HG03575 (cell line): Measurements from ENCODE around the gene AKAP17A.
"Not testable (repeated sequence)": the region's sequence is repeated elsewhere in the genome, so short reads cannot be mapped to it uniquely, and the experiment has no call there.

Experiments
- ATAC-seq: cut with Tn5 transposase; IDR thresholded peaks from one replicate; pipeline ENCODE4 v1.9.1; 2021; ENCODE audit not compliant: unreplicated experiment, insufficient number of reproducible peaks, low FRiP score; ENCODE audit errors: extremely low read depth

AKAP17A gene, protein sequence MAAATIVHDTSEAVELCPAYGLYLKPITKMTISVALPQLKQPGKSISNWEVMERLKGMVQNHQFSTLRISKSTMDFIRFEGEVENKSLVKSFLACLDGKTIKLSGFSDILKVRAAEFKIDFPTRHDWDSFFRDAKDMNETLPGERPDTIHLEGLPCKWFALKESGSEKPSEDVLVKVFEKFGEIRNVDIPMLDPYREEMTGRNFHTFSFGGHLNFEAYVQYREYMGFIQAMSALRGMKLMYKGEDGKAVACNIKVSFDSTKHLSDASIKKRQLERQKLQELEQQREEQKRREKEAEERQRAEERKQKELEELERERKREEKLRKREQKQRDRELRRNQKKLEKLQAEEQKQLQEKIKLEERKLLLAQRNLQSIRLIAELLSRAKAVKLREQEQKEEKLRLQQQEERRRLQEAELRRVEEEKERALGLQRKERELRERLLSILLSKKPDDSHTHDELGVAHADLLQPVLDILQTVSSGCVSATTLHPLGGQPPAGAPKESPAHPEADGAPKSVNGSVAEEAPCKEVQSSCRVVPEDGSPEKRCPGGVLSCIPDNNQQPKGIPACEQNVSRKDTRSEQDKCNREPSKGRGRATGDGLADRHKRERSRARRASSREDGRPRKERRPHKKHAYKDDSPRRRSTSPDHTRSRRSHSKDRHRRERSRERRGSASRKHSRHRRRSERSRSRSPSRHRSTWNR

DNA sequence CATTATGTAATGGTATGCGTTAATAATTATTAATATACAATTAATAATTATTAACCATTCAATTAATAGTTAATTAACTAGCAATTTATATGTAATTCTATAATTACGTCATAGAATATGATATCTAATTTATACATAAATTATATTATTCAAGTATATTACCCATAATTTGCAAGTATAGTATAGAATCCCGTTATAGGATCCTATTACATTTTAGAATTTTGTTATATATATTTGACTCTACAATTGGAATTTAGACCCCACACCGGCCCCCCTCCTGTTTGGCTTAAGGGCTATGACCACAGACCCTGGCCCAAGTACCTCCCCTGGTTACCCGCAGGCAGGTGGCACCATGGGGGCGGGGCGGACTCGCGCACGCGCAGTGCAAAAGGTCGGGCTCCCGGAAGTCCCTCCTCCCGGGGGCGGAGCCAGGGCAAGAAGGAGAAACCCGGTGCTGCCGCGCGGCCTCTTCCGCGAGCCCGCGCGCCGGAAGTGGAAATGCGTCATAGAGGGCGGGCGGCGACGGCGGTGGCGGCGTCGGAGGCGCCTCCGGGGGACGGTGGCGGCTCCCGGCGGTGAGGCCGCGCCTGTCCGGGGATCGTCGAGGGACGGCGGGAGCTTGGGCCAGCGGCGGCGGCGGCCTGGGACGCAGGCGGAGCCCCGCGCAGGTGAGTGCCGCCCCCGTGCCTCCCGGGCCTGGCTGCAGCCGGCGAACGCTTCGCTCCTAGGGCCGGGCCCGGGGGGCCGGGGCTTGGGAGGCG is at the start of gene AKAP17A:
Gene AKAP17A, plus strand, starts transcription at position 503 of the 761 bp plus-strand sequence. CDS start 1,859 bp downstream, outside the sequence.
- no peak for ATAC-seq

DNA sequence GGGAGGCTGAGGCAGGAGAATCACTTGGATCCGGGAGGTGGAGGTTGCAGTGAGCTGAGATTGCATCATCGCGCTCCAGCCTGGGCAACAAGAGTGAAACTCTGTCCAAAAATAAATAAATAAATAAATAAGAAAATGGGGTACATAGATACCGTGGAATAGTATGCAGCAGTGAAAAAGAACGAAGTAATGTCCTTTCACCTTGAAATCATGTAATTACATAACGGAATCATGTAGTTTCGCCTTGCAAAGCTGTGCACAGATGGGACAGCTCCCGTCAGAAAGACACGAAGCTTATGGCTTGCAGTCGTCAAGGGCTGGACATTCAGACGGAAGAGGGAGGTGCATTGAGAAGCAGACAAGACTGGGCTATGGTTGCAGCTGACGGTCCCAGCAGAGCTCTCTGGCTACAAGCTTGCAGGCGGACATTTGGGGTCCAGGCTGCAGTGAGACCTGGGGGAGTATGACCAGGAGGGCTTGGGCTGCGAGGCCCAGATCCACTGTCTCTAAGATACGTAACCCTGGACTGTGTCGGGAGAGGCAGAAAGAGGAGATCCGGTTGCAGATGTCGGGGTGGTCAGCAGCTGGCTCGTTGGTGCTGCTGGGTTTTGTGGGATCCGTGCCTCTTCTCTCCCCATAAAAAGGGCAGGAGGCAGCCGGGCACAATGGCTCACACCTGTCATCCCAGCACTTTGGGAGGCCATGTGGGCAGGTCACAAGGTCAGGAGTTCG is 48.2 kb upstream of the AKAP17A start:
- ATAC-seq, result no peak

DNA sequence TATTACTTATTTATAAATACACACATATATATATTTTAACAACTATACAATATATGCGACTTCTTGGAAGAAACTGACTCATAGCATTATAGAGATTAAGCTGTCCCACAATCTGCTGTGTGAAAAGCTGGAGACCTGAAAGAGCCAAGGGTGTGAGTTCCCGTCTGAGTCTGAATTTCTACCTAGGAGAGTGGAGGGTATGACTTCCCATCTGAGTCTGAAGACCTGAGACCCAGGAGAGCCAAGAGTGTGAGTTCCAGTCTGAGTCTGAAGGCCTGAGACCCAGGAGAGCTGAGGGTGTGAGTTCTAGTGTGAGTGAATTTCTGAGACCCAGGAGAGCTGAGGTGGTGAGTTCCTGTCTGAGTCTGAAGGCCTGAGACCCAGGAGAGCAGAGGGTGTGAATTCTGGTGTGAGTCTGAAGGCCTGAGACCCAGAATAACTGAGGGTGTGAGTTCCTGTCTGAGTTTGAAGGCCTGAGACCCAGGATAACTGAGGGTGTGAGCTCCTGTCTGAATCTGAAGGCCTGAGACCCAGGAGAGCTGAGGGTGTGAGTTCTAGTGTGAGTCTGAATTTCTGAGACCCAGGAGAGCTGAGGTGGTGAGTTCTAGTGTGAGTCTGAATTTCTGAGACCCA is 45.5 kb upstream of the AKAP17A start:
- ATAC-seq, result no peak

DNA sequence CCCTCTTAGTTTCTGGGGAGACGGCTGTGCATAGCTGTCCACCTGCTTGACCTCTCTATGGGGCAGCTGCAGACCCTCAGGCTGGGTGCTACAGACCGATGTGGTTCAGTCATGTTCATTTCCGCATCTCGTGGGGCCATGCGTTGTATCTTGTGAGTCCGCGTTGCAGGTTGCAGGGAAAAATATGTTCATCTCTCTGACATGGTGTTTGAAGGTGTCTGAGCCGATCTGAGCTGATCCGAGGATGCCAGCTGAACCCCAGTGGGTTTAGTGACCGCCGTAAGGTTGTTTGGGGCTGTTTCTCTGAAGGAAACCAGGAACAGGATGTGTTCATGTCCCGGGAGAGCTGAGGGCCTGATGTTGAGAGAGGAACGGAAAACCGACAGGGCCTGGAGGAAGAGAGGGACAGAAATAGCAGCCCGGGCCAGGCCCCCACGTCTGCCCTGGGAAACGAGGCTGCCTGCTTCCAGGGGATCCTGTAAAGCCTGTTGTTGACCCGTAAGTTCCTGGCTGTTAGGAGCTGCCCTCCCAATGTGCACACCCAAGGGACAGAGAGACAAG is 44.6 kb upstream of the AKAP17A start:
- ATAC-seq, result no peak

DNA sequence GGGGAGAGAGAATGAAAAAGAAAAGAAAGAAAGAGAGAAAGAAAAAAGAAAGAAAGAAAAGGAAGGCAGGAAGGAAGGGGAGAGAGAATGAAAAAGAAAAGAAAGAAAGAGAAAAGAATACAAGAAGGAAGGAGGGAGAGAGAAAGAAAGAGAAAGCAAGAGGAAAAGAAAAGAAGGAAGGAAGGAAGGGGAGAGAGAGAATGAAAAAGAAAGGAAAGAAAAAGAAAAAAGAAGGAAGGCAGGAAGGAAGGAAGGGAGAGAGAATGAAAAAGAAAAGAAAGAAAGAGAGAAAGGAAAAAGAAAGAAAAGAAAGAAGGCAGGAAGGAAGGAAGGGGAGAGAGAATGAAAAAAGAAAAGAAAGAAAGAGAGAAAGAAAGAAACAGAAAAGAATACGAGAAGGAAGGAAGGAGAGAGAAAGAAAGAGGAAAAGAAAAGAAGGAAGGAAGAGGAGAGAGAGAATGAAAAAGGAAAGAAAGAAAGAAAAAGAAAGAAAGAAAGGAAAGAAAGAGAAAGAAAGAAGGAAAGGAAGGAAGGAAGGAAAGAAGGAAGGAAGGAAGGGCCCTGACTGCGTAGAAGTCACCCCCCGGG is 39.4 kb upstream of the AKAP17A start:
- no peak for ATAC-seq

DNA sequence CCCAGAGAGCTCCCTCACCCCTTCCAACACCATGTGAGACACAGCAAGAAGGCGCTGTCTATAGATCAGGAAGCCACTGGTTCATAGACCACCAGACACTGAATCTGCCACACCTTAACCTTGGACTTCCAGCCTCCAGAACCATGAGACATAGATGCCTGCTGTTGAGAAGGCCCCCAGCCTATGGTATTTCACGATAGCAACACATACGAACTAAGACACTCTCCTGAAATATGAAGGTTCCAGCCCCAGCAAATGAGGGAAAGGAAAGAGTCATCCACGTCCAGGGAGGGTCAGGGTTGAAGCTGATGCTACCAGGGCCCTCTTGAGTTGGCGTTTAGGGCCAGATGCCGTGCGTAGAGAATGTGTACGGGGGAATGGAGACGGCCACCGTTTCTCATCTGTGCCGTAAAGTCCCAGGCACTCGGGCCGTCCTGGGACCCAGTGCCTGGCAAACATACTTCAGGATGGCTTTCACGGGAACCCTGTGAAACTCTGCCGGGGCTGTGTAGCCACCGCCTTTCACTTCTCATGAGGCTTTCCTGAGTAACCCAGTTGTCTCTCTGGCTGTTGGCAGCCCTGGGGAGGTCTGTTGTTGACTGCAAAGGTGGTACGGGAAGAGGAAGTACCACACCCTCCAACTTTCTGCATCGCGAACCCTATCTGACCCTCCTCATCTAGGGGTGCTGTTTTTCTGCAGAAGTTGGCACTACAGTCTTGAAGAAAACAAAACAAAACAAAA is 36.8 kb upstream of the AKAP17A start:
- no peak for ATAC-seq

DNA sequence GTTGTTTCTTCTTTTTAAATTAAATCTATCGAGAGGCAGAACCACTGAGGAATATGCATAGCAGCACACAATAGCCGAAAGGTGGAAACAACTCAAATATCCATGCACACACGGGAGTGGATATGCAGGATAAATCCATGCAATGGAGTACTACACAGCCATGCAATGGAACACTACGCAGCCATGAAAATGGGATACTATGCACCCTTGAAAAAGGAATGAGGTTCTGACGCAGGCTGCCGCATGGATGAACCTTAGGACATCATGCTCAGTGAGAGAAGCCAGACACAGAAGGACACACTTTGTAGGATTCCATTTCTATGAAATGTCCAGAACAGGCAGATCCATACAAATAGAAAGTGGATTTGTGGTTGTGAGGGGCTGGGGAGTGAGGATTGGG is 36.0 kb upstream of the AKAP17A start:
- no peak for ATAC-seq

DNA sequence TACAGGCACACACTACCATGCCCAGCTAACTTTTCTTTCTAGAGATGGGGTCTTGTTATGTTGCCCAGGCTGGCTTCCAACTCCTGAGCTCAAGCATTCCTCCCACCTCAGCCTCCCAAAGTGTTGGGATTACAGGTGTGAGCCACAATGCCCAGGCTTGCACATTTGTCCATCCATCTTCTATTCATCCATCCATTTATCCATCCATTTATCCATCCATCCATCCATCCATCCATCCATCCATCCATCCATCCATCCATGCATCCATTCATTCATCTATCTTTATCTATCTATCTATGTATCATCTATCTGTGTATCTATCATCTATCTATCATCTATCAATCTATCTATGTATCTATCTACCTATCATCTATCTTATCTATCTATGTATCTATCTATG is 34.0 kb upstream of the AKAP17A start:
- ATAC-seq, result not testable (repeated sequence)

DNA sequence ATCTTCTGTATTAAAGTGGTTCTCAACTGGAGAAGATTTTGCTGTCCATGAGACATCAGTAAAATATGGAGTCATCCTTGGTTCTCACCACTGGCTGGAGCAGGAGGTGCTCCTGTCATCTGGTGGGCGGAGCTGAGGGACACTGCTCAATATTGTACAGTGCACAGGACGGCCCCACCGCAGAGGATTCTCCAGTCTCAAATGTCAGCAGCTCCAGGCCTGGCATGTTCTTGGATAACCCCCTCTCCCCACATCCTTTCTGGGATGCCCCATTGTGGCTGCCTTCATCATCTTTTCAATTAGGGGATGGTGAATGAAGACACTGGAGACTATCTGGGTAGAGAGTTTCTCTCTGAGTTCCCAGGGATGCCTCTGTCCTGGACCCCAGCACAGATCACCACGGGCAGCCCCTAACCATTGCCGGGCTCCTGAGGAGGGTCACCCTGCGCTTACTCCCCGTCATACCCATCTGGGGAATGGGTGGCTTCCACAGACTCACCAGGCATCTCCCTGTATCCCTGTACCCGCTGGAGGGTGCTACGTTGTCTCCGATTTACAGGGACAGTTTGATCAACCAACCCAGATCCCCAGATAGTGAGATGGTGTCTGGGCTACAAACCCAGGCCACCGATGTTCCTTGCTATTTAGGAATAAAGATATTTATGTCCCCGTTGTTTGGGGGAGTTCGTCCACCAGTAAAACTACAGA is 32.5 kb upstream of the AKAP17A start:
- ATAC-seq, result no peak

DNA sequence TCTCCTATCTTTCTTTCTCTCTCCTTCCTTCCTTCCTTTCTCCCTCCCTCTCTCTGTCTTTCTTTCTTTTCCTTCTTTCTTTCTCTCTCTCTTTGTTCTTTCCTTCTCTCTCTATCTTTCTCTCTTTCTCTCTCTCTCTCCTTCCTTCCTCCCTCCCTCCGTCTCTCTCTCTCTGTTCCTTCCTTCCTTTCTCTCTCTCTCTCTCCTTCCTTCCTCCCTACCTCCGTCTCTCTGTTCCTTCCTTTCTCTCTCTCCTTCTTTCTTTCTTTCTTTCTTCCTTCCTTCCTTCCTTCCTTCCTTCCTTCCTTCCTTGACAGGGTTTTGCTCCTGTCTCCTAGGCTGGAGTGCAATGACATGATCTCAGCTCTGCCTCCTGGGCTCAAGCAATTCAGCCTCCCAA is 30.2 kb upstream of the AKAP17A start:
- ATAC-seq, result no peak

DNA sequence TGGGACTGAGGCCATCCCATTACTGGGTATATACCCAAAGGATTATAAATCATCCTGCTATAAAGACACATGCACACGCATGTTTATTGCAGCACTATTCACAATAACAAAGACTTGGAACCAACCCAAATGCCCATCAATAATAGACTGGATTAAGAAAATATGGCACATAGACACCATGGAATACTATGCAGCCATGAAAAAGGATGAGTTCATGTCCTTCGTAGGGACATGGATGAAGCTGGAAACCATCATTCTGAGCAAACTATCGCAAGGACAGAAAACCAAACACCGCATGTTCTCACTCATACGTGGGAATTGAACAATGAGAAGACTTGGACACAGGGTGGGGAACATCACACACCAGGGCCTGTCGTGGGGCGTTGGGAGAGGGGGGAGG is 27.3 kb upstream of the AKAP17A start:
- not testable (repeated sequence) for ATAC-seq

DNA sequence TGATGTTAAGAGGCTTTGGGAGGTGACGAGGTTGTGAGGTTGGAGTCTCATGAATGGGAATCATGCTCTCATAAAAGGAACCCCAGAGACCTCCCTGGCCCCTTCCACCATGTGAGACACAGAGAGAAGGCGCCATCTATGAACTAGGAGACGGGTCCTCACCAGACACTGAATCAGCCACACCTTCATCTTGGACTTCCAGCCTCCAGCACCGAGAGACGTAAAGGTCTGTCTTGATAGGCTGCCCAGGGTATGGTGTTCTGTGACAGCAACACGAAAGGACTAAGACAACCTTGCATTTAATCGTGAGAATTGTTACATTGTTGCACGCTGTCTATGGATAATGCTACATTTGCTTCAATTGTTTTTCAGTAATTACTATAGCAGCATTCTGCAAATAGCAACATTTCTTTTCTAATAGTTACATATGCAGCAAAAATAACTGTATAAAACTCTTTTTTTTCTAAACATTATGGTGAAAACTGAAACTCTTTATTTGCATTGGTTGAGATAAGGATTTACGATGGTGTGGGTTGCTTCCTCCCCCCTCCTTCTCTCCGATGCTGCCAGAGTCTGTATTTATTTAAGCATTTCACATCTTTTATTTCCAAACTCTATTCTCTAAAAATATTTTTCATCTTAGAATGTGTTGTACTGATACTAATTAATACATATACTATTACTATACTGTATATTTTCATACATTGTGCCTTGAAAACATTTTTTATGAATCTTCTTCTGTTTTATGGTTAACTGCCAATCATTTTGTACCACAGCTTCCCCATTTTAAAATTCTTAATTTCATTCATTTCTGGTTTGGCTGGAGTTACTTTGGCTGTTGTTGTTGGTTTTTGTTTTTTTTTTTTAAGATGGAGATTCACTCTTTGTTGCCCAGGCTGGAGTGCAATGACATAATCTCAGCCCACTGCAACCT is 26.4 kb upstream of the AKAP17A start:
- ATAC-seq, result no peak

DNA sequence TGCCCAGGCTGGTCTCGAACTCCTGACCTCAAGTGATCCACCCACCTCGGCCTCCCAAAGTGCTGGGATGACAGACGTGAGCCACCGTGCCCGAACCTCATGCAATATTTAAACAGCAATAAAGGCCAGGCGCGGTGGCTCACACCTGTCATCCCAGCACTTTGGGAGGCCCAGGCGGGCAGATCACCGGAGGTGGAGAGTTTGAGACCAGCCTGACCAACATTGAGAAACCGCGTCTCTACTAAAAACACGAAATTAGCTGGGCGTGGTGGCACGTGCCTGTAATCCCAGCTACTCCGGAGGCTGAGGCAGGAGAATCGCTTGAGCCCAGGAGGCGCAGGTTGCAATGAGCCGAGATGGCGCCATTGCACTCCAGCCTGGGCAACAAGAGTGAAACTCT is 17.2 kb upstream of the AKAP17A start:
- not testable (repeated sequence) for ATAC-seq

DNA sequence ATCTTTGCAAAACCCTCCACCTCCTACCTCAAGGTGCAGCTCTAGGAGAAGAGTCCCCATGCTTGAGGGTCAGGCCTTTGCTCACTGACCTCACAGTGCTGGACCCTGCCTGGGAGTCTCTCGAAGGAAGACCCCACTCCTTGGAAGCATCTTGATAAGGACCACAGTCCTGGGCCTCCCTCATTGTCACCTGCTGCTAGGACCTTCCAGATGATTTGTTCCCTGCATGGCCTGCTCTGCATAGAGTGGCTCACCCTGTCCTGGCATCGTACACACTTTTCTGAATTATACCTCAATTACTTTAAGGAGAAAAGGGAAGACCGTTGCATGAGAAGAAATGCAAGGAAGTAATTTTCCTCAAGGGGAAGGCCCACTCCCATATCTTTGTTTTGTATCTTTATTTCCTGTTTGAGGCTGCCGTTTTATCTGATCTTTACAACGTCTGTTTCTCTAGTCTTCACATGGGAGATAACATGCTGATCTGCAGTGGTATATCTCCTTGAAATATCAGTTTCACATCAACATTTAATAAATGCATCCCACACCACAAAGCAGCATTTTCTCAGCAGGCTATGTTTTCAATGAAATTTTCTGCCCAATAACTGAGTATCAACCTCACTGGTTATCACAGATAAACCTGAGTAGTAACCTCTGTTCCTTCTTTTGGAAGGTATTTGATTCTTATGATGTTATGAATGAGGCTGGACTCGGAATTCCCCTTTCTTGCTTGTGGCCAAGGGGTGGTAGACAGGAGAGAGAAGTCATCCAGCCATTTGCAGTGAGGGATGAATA is 15.0 kb upstream of the AKAP17A start:
- no peak for ATAC-seq

DNA sequence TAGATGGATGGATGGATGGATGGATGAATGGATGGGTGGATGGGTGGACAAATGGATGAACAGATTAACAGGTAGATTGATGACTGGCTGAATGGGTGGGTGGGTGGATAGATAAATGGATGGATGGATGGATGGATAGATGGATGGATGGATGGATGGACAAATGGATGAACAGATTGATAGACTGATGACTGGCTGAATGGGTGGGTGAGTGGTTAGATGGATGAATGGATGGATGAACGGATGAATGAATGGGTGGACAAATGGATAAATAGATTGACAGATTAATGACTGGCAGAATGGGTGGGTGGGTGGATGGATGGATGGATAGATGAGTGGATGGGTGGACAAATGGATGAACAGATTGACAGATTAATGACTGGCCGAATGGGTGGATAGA is 13.6 kb upstream of the AKAP17A start:
- ATAC-seq, result no peak
